C4-2B (cell line): ENCODE results near the gene HSPA1A.

Experiments
- ZFX ChIP-seq: fragments of 450-650 bp; IDR thresholded peaks from 2 replicates; pipeline ENCODE4 v1.6.1; 2017
- TF ChIP-seq, protein P1 (sequence below): fragments of 450-650 bp; conservative IDR thresholded peaks from 2 replicates; pipeline ENCODE4 v1.5.1; 2017; ENCODE audit warnings: mild to moderate bottlenecking

DNA sequence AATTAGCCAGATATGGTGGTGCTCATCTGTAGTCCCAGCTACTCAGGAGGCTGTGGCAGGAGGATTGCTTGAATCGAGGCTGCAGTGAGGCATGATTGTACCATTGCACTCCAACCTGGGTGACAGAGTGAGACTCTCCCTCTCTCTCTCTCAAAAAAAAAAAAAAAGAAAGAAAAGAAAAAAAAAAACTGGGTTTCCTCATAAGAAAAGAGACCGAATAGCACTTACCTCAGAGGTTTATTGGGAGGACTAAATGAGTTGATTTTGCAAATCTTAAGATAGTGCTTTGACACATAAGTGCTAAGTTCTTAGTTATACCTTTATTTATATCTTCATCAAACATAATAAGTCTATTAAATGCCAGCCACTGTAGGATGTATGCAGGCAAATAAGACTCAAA lies 44.5 kb upstream of the HSPA1A start:
- TF ChIP-seq, protein P1, sequence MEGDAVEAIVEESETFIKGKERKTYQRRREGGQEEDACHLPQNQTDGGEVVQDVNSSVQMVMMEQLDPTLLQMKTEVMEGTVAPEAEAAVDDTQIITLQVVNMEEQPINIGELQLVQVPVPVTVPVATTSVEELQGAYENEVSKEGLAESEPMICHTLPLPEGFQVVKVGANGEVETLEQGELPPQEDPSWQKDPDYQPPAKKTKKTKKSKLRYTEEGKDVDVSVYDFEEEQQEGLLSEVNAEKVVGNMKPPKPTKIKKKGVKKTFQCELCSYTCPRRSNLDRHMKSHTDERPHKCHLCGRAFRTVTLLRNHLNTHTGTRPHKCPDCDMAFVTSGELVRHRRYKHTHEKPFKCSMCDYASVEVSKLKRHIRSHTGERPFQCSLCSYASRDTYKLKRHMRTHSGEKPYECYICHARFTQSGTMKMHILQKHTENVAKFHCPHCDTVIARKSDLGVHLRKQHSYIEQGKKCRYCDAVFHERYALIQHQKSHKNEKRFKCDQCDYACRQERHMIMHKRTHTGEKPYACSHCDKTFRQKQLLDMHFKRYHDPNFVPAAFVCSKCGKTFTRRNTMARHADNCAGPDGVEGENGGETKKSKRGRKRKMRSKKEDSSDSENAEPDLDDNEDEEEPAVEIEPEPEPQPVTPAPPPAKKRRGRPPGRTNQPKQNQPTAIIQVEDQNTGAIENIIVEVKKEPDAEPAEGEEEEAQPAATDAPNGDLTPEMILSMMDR = no peak
- no peak for TF ChIP-seq ZFX
